Dermis microvascular lymphatic vessel endothelial cell (primary cell): ENCODE data around the gene EPX. TPM values are rescaled to one million over a fixed set of nuclear protein-coding genes. Genes with fewer than 3 reads are reported as not detected.
"Not testable (repeated sequence)": the region's sequence is repeated elsewhere in the genome, so short reads cannot be mapped to it uniquely, and the experiment has no call there.

Experiments used
- DNase-seq, 2 donors: peaks; one replicate each; pipeline versions ENCODE4 v3.0.0 to v3.0.0-alpha.2; 2010; ENCODE audit warnings: low read depth in 2 of 2
- total RNA-seq: library from RNA; depleted of rRNA; stranded (reverse); fragments of >200 nt; gene quantifications from 2 replicates; pipeline ENCODE4 v1.2.1, GENCODE V29; 2014

The EPX gene
- not detected in 2 replicates for total RNA-seq

DNA sequence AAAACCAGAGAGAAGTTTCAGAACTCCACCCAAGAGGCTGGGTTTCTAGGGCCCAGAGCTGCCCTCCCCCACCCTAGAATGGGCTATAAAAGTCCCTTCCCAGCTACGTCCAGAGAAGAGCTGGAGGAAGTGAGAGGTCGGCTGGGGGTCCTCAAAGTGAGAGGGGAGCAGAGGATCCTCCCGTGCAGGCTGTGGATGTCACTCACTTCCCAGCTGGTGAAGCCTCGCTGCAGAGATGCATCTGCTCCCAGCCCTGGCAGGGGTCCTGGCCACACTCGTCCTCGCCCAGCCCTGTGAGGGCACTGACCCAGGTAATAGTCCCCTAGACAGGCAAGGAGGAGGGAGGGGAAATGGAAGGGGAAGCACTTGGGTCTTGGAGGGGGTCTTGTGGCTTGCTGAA lies at the start of gene EPX:
EPX (plus strand) TSS at position 115 of the 400 bp plus-strand sequence; CDS start at position 236, 121 bp downstream.
- no peak for DNase-seq

- DNase-seq, result not testable (repeated sequence)
Observed at GRCh38 chr17:58143335-58143734, 49.2 kb upstream of the EPX start.

DNA sequence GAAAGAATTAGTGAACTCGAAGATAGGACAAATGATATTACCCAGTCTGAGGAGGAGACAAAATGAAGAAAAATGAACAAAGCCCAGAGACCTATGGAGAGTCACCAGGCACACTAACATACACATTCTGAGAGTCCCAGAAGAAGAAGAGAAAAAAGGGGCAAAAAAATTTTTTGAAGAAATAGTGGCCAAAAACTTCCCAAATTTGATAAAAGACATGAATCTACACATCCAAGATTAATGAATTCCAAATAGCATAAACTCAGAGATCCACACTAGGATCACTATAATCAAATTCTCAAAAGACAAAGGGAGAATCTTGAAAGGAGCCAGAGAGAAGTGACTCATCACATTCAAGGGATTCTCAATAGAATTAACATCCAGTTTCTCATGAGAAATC lies 47.7 kb upstream of the EPX start:
- no peak for DNase-seq

- no peak for DNase-seq
Observed at GRCh38 chr17:58147930-58148434, 44.5 kb upstream of the EPX start, which contains the start of gene OR4D1. Gene OR4D1, plus strand, starts transcription at chr17:58148384. Its CDS starts 6,770 bp downstream, at chr17:58155154.

DNA sequence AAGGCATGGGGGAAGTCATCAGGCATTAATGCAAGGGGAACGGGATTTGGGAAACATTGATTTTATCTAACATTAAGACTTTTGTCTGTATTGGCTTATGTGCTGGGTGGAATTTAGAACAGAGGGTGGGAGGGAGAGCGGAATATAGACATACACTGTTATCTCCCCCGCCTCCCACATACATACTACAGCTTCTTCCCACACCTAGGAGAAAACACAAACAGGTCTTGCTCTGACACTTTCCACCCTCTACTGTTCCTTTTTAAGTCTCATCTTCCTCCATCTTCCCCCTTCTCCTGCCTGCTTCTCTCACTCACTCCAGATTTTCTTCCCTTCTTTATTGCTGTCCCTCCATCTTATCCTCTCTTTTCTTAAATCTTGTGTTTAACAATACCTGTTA lies 43.9 kb upstream of the EPX start:
- no peak for DNase-seq

DNA sequence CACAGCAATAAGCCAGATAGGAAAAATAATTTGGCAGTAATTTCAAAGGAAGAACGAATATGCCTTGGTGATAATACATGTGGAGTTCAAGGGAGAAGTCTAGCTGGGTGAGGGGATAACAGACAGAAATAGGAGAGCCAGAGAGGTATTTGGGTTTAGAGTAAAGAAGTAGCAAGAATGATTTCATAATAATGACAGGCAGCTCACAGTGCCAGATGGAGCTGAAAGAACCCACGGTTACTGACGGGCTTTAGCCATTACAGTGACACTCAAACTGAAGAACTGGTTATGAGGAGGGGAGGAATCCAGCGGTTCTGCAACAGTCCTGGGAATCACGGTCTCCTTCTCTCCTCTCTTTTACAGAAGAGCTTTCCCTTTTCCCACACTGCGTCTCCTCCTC lies 42.1 kb upstream of the EPX start:
- DNase-seq, result no peak

GRCh38 chr17:58153046-58153445 lies 39.5 kb upstream of the EPX start:
- no peak for DNase-seq

DNA sequence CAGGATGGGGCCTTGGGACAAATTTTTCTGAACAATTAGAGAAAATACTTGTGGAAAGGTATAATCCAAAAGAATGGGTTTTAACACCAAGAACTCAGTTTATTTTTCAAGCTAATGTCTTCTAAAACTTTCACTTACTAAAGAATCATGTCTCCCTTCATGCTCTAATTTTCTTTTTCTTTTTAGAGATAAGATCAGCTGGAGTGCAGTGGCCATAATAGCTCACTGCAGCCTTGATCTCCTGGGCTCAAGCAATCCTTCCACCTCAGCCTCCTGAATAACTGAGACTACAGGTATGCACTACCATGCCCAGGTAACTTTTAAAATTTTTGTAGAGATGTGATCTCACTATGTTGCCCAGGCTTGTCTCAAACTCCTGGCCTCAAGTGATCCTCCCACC lies 38.9 kb upstream of the EPX start:
- no peak for DNase-seq

GRCh38 chr17:58156839-58157803 lies 35.4 kb upstream of the EPX start:
- DNase-seq, result peak in 1 of 2 donors; percentile 3

- no peak for DNase-seq
Observed at GRCh38 chr17:58158181-58158580, 34.3 kb upstream of the EPX start.

DNA sequence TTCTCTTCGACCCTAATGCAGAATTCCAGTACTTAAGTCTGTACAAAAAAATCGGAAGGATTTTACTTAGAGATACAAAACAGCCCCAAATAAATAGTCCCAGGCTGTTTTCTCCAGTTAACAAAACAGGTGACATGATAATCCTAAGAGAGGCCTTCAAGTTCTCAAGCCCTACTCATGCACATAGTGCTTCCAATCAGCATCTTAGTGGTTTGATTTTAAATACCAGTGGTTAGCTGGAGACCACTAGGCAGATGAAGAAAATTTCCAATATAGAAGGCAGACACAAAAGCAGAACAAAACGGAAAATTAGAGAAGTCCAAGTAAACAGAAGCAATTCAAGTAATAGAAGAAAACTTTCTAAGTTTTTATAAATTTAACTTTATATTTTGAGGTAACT lies 31.0 kb upstream of the EPX start:
- DNase-seq, result no peak

- DNase-seq, result no peak
Observed at GRCh38 chr17:58165981-58166380, 26.5 kb upstream of the EPX start.

DNA sequence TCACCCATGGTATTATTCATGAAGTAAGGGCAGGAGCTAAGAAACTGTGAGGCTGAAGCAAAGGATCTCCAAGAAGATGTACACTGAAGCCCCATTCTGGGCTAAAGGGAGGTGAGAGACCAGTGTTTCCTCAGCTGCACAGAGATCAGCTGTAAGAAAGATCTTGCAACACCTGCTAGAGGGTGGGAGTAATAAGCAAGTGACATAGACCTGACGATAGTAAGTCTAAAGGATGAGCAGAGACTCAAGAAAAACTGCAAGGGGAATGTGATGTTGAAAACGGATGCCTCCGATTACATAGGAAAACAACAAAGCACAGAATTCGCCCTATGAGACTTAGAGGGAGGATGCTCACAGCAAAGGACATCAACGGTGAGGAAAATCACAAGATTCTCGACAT lies 25.8 kb upstream of the EPX start, which contains the start of gene OR4D2:
OR4D2 (plus strand) TSS at position 301 of the 400 bp plus-strand sequence. CDS start 2,674 bp downstream, outside the sequence.
- no peak for DNase-seq

GRCh38 chr17:58170622-58171021 lies 21.9 kb upstream of the EPX start:
- no peak for DNase-seq

DNA sequence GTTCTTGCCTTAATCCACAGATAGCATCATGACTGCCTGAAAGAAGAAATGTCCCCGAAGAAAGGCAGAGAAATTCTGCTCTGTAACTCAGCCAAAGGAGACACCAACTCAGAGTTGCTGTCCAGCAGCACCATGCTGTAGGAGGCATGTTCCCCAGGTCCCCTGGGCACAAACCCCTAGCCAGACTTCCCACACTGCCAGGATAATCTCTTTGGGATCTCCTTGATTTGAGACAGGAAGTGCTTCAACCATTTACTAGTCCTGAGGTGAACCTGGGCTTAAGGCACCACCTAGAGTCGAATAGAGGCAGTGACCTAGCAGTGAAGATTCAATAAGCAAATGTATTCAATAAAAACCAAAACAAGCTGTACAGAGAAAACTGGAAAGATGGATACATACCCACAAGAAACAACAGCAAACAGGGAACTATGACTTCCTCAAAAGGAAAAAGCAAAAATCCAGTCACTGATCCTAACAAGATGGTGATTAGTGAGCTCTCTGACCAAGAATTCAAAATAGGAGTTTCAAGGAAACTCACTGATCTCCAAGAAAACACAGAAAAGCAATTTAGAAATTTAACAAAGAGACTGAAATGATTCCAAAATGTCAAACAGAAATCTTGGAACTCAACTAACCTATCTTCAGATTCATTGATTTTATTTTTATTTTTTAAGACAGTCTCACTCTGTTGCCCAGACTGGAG lies 20.0 kb upstream of the EPX start:
- no peak for DNase-seq

- DNase-seq, result no peak
Observed at GRCh38 chr17:58174871-58175270, 17.7 kb upstream of the EPX start.

- peak; percentile 2 to 11 for DNase-seq
Observed at GRCh38 chr17:58176200-58176599, 16.3 kb upstream of the EPX start.

DNA sequence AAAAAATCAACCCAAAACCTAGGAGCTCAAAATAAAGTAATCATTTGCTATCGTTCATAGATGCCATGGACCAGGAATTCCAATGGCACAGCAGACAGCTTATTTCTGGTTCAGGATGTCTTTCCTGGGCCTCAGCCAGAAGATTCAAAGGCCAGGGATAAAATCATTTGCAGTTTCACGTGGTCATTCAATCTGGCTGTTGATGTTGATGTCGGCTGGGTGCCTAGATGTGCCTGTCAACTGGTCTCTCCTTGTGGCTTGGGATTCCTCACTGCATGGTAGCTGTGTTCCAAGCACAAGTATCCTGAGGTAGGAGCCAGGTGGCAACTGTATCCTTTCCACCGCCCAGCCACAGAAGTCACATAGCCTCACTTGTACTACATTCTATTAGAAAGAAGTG lies 10.7 kb upstream of the EPX start:
- no peak for DNase-seq

DNA sequence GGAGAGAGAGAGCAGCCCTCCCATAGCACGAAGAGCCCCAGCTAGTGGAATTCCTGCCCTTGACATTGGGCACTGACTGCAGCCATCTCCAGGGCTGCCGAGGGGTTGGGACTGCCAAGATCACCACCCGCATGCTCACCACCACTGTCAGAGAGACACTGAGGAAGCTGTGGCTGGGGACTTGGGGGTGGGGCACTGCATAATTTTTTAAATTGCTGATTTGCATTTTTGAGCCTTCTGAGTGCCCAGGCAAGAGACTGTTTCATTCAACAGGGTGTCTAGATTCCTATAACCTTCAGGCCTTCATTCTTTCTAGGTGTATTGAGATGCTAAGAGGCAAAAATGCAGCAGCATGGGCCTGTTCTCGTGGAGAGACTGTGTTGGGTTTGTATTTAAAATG lies 9.0 kb upstream of the EPX start:
- no peak for DNase-seq

- no peak for DNase-seq
Observed at GRCh38 chr17:58184308-58184985, 8.1 kb upstream of the EPX start.

GRCh38 chr17:58184986-58185761 lies 7.4 kb upstream of the EPX start:
- DNase-seq, result no peak
